SIG-M5 treated with dmso at 0.1 percent for 504 hours (cell line): Measurements from ENCODE around the gene NELFA.
A peak's percentile ranks its signal among the peaks of the same experiment; 100 is the strongest.

ENCODE experiments used
- DNase-seq: peaks from one replicate; lab custom pipeline; 2025; ENCODE audit not compliant: unreplicated experiment; lab: John Stamatoyannopoulos, UW

Gene NELFA

DNA sequence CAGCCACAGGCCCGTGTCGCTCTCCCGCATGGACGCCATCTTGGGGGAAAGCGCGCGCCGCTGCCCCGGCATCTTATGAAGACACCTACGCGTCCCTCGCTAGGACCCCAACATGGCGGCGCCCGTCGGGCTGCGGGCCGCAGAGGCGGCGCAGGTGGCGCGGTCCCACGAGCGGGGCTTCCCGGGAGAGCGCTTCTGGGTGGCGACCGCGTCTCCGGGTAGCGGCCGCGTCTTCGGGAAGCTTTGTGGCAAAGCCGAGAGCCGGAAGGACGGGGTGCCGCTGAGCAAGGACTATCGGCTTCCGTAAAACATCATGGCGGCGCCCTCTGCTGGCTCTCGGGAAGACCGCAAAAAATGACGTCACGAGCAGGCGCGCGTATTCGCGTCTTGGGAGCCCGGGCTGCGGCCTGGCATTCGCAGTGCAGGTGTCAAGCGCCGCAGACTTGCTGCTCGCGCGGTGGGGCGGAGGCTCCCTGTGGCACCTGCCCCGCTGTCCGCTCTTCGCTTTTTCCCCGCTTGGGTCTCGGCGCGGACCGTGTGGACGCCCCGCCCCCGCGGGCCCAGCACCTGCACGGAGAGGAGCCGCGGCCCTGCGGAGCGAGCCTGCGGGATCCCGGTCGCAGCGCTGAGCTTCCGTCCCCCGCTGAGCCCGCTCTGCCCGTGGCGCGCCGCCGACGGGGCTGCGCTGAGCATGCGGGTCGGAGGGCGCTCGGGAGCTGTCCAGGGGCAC lies at the start of gene NELFA:
NELFA (minus strand) TSS at position 54 of the 730 bp plus-strand sequence; CDS start at position 39, 15 bp downstream.
- DNase-seq = peak; percentile 76

DNA sequence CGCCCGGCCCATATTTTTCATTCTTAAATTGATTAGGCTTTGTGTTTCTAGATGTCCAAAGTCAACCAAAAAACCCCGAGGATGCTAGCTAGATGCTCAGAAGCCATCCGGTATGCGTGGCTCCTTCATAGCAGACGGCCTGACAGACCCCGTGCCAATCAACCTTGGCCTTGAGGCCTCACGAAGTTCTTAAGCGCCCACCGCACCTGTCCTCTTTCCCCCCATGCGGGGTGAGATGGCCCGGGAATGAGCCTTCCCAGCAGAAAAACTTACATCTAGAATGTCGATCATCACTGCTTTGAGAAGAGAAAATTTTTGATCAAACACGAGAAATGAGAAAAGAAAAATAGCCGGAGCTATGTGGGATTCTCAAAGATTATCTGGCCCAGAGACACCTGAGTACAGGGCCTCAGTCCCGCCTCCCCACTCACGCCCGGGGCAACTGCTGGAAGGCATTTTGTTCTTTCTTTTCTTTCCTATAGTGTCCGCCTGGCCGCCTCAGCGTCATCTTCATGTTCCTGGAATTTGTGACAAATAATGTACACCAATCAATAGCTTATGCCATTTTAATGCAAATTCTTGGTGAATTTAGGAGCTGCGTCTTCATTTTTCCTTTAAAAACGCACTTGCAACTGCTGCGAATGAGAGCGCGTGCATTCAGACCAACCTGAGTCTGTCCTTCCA lies 48.8 kb upstream of the NELFA start:
- DNase-seq = no peak

DNA sequence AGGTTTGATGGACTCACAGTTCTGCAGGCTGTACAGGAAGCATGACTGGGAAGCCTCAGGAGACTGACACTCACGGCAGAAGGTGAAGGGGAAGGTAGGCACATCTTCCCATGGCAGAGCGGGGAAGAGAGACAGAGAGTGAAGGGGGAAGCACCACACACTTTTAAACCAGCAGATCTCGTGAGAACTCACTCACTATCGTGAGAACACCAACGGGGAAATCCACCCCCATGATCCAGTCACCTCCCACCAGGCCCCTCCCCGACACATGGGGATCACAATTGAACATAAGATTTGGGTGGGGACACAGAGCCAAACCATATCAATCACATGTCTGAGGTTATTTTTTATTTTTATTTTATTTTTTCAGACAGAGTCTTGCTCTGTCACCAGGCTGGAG lies 45.4 kb upstream of the NELFA start:
- no peak for DNase-seq

DNA sequence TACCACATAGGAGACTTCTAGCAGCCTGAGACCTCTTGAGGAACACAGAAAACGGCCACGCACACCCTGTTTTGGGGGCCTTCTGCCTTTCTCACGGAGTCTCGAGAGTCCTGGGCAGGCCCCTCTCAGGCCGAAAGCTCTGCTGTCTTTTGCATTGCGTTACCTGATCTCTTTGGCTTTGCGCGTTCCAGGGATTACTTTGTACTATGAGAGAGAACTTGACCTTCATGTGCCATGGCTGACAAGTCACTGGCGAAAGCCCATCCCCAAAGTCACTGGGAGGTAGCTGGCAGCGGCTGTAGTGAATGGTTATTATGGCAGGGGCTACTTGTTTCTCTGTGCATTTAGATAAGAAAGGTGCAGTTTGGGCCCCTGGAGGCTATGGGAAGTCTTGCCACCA lies 42.3 kb upstream of the NELFA start:
- no peak for DNase-seq

DNA sequence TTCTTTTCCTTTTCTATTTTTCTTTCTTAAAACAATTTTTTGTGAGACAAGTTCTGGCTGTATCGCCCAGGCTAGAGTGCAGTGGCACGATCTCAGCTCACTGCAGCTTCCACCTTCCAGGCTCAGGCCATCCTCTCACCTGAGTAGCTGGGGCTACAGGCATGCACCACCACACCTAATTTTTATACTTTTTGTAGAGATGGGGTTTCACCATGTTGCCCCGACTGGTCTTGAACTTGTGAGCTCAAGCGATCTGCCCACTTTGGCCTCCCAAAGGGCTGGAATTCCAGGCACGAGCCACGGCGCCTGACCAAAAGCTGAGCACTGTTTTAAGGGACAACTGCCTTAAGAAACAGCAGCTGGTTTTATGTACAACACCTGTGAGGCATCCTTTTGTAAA lies 41.0 kb upstream of the NELFA start:
- DNase-seq = no peak

DNA sequence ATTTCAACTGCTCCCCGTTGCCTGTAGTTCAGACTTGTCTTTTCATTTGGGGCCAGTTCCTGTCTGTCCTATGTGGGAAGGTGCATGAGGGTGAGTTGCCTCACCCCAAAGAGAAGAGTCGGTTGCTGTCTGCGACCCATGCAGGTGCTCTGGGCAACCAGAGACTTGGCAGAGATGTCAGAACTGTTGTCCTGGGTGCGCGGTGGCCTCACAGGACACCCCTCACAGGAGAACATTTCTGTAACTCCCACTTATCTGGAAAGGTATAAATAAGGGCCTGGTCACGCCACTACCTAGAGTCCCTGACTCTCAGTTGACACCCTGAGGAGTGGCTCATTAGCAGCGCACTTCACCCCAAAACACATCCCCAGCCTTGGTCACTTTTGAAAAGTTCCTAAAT lies 40.6 kb upstream of the NELFA start:
- no peak for DNase-seq

DNA sequence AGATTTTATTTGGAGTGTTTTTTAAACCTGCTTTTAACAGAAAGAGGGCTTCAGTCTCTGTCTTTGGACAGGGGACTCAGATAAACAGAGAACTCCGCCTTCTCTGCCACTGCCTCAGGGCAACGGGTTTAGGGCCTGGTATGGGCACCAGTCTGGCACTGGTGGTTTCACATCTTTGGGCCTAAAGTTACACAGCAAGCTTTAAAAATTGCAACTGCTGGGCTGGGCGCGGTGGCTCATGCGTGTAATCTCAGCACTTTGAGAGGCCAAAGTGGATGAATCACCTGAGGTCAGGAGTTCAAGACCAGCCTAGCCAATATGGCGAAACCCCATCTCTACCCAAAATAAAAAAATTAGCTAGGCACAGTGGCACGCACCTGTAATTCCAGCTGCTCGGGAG lies 40.1 kb upstream of the NELFA start:
- DNase-seq = no peak

DNA sequence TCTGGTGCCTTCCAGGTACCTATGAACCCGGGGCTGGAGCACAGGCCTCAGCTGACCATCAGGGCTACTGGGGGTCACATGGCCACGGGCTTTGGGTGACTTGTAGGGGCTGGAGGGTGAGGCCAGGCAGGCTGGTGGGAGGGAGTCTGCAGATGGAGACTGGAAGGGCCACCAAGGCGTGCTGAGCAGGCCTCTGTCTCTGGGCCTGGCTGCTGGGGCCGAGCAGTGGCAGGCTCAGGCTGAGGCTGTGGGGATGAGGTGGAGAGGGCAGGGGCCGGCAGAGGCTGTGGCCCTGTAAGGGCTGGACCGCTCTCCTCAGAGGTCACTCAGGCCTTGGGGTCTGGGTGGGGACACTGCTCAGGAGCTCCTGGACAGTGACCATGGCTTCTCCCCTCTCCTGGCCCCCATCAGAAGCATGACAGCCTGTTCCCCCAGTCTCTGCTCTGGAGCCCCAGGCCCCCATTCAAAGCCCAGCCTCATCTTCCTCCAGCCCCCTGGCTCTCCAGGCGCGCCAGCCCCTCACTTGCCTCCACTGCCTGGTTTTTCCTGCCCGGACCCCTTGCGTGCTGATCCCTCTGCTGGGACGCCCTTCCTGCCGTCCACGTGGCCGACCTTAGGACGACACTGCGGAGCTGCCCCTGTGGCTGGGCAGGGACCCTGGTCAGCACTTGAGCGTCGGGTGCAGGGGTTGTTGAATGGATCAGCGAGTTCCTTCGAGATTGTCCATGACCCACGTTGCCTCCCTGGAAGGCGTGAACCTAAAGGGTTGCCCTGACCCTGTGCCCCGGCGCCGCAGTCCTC lies 39.2 kb upstream of the NELFA start:
- DNase-seq = no peak

DNA sequence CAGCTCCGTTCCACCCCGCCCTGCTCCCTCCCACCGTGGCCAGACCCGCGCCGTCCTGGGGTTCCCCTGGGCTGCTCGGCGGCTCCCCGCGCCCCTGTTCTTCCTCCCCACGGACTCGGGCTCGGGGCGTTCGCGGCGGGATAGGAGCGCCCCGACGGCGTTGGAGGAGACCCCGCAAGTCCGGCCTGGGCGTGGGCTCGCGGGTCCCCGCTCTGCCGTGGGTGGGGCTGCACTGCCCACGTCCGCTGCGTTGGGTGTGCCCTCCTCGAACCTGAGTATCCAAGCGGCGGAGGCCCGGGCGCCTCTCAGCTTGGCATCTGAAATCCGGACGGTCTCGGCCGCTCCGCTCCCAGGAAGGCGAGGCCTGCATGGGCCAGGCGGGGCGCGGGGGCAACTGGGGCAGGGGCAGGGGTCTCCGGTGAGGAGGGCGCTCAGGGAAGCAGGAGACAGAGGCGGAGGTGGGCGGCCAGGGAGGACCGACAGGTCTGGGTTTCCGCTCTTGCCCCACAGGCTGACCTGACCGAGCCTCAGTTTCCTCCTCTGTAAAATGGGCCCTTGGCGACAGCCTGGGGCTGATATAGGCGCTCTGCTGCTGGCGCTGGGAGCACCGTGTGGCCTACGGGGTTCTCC lies 38.4 kb upstream of the NELFA start:
- no peak for DNase-seq

DNA sequence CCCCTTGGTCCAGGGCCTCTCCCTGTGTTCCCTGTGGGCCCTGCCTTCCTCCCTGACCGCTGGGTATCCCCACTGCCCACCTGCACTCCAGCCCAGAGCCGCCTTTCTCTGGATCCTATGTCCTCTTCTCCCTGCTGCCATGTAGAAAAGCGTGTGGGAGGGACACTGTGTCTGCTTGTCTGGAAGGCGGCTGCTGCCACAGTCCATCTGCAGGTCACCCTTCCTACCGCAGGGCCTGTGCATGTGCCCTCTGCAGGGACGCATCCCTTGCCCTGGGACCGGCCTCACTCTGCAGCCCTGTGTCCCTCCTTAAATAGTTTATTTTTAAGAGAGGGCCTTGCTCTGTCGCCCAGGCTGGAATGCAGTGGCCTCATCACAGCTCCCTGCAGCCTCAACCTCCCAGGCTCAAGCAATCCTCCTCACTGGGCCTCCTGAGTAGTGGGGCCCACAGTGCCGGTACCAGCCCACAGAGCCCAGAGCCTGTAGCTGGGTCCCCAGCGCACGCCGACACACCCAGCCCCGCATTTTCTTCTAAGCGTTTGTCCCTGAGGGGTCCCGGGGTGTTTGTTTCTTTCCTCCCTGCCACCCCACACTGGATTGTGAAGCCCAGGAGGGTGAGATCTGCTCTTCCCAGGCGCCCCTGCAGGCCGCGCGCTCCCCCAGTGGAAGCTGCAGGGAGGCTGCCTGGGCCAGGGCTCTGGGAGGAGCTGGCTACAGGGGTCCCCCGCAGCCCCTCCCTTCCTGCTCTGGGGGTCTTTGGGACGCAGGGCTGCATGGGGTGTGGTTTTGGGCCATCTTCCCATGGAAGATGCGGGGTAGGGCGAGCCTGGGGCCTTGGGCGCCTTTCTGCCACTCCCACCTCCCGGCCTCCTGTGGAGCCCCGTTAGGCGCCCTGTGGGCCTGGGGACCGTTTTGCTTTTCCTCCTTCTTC lies 37.5 kb upstream of the NELFA start:
- DNase-seq = no peak

DNA sequence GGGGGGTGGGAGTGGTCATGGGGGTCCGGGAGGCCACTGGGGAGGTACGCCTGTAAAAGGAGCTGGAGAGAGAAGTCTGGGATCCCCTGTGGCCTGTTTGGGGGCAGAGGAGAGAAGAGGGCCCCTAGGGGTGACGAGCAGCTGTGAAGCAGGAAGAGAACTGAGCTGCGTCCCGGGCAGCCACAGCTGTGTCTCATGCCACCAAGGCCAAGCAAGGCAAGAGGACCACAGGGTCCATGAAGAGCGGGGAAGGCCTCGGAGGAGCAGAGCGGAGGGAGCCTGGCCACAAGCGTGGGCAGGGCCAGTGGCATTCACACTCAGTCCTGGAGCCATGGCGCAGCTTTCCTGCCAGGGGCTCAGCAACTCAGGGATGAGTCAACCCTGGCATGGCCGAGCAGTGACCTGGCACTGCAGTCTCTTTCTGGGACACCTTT lies 36.8 kb upstream of the NELFA start:
- DNase-seq = no peak

DNA sequence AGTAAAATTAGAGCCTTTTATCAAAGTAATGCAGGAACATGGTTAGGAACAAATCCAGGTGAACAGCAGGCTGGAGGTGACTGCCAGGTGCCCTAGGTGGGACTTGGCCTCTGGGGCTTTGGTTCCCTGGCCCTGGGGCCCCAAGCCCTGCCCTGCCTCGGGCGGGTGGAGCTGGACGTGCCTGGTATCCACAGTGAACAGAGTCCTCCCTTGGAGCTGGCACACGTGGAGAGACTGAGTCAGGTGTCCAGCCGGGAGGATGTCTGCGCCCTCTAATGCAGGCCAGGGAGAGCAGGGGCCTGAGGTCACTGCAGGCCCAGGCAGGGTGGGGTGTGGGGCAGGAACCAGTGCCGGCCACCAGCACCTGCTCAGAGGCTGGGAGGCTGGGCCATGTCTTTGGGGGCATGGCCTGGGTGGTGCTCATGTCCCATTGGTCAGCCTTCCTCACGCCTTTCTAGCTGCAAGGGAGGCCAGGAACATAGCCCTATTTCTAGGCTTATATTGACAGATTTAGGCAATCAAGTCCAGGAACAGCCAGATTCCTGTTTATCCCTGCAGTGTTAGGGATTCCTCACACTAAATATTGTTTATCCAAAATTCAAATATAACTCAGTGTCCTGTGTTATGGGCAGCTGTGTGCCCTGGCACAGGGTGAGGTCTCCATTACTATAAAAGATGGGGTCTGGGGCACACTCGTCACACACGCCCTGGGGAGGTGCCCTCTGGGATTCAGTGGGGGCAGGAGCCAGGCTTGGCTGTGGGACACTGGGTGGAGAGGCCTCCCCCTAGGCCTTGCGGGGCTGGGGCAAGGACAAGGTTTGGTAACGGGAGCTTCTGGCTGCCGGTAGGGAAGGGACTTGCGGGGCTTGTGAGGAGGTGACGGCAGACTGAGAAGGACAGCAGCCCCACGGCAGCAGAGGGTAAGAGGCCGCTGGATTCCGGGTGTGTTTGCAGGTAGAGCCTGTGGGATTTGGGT lies 36.1 kb upstream of the NELFA start:
- no peak for DNase-seq

DNA sequence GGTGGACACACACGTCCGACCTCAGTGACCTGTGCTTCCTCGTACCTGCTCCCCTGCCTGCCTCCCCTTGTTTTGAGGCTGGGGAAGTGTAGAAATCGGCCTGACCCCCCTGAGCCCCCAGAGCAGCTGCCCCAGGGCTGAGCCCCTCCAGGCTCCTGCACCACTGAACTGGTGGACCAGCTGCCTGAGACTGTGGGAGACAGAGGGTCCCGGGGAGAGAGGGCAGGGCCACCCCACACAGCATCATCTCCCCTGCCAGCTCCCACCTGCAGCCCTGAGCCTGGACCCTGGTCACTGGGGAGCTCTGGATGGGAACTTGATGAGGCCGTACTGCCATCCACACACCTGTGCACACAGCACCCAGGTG lies 35.3 kb upstream of the NELFA start:
- DNase-seq = no peak

DNA sequence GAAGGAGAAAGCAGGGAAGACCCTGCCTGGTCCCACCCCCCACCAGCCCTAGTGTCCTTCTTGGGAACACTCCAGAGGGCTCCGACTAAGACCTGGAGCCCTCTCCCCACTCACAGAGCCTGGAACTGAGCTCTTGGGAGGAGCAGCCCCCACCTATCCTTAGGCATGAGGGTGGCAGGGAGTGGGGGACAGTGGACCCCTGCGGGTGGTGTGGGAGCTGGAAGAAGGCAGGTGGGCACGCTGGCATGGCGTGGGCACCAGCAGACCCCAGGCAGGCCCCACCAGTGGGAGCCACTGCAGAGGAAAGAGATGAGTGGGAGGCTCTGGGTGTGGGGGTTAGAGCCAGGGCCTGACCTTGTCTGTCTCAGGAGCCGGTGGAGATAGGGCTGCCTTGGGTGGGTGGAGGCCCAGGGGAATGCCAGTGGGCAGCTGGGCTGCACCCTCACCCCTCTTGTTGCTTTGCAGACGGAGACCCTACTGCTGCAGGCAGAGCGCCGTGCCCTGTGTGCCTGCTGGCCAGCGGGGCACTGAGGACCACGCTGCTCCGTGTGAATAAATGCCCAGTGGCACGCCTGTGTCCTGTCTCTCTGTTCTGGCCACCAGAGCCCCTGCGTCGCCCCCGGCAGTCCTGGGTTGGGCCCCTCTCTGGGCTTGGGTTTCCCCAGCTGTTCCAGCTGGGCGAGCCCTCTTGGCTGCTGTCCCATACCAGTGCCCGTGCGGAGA lies 34.8 kb upstream of the NELFA start:
- no peak for DNase-seq

DNA sequence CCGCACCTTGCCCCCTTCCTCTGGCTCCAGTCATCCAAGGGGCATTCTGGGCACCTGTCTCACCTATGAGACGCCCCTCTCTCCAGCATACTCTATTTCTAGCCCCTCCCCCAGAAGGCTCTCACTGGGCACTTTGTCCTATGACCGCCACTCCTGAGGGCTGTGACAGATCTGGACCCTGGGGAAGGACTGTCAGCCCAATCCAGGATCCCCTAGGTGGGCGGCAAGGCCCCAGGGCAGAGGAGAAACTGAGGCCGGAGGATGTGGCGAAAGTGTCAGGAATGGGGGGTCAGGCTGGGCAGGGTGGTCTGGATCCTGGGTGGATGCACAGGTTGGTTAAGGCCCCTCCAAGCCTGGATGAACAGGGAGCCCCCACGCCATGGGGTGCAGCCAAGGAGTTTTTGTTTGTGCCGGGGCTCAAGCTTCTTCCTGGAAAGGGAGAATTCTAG lies 34.2 kb upstream of the NELFA start:
- DNase-seq = no peak

DNA sequence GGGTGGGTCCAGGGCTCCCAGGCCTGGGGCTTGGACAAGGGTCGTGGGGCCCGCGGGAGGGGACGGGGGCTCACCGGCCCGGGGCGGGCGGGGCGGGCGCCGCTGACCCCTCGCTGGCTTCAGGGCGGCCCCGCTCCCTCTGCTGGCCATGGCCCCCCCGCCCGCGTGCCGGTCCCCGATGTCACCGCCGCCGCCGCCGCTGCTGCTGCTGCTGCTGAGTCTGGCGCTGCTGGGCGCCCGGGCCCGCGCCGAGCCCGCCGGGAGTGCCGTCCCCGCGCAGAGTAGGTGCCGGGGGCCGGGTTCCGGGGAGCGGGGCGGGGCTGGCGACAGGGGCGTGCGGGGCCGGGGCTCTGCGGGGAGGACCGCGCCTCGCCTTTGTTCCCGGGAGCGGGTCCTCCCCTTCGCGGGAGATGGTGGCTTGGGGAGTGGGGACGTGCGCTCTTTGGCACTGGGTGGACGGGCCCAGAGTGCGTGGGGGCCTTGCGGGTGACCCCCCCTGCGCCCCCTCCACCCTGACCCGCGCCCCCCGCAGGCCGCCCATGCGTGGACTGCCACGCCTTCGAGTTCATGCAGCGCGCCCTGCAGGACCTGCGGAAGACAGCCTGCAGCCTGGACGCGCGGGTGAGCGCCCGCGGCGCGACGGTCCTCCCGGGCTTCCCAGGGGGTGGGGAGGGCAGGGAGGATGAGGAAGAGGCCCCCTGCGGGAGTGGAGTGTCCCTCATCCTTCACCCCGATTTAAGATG lies 33.6 kb upstream of the NELFA start:
- DNase-seq = no peak

DNA sequence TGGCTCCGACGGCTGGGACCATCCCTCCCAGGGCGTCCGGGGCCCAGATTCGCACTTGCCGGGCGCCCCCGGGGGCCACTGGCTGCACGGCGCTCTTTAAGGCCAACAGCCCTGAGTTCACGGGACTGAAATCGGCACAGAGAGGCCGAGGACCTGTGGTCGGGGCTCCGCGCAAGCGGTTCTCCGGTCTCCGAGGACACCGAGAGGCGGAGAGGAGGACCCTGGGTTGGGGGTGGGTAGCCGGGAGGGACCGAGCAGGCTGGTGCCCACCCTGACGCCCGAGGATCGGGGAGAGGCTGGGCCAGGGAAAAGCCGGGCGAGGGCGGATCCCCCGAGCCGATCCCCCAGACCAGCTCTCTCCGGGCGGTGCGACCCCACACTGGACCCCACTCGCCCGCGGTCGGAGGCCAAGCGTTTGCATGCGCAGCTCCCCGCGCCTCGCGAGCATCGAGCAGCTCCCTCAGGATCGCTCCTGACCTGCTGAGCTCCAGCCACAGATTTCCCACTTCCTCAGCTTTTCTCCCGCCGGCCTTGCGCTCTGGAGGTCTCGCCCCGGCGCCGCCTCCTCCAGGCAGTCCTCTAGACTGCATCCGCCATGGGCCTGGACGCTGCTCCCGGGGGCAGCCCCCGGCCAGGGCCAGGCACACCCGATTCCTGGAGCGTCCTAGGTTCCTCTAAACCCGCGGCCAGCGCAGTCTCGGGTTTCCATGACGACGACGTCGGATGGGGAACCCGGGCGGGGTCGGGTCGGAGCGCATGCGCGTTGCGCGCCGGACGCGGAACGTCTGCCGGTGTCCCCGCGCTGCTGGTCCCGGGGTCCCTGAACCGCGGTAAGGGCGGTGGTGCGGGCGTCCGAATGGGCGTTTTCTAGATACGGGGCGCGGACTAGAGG lies 32.7 kb upstream of the NELFA start:
- DNase-seq = peak; percentile 48
